GM12873 (cell line): ENCODE results near the gene ERICH4.

Experiments used
- CTCF ChIP-seq: IDR thresholded peaks from 2 replicates; pipeline ENCODE4 v1.5.1; 2012; ENCODE audit warnings: low read depth, mild to moderate bottlenecking, moderate library complexity, low read length, control low read depth; ENCODE audit not compliant: insufficient read depth; ENCODE audit errors: missing control alignments

The ERICH4 gene

GRCh38 chr19:41439441-41440222, 3.3 kb upstream of the ERICH4 start, which contains the start of gene DMAC2:
Gene DMAC2 (minus strand): TSS chr19:41439912. CDS start chr19:41439899, 13 bp downstream.
- TF ChIP-seq CTCF = peak; percentile 67

- no peak for TF ChIP-seq CTCF
Observed at GRCh38 chr19:41441321-41441945, 1.5 kb upstream of the ERICH4 start.

DNA sequence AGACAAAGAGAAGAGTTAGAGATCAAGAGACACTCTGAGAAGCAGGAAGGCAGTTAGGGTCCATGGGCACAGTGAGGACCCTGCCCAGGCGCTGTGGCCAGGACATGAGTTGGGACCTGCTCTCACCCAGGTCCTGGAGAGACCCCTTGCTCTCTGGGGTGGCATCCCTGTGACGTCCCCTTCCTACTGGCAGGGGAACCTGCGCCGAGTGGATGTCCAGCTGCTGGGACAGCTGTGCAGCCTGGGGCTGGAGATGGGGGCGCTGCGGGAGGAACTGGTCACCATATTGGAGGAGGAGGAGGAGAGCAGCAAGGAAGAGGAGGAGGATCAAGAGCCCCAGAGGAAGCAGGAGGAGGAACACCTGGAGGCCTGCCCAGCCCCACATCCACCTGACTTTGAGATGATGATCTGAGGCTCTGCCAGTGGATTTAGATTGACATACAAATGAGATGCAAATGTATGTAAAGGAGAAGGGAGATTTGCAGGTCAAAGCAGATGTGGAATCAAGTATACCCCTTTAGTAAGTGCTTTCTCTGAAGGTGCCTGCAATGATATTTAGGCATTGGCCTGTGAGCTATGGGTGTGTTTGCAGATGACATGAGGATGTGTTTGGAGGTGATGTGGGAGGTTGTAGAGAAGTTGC, 978 bp downstream of the ERICH4 start:
- no peak for TF ChIP-seq CTCF

- TF ChIP-seq CTCF = no peak
Observed at GRCh38 chr19:41445575-41445974, 2.6 kb downstream of the ERICH4 start.

DNA sequence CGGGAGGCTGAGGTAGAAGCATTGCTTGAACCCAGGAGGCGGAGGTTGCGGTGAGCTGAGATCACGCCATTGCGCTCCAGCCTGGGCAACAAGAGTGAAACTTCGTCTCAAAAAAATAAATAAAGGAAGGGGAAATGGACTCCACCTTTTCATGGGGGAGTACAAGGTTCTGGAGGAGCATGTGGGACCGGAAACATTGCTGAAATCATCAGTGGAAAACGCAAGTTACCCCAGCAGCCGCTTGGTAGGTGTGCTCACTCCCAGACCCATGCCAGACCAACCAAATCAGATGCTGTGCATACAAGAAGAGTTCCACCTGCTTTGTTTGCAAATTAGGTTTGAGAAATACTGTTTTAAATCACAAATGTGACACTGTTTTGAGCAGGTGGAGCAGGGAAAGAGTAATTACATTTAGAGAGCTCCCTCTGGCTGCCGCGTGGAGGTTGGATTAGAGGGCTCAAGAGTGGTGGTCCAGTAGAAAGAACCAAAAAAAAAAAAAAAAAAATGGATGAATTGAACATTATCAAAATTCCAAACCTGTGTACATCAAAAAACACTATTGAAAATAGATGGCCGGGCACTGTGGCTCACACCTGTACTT, 4.9 kb downstream of the ERICH4 start:
- peak; percentile 13 for TF ChIP-seq CTCF

DNA sequence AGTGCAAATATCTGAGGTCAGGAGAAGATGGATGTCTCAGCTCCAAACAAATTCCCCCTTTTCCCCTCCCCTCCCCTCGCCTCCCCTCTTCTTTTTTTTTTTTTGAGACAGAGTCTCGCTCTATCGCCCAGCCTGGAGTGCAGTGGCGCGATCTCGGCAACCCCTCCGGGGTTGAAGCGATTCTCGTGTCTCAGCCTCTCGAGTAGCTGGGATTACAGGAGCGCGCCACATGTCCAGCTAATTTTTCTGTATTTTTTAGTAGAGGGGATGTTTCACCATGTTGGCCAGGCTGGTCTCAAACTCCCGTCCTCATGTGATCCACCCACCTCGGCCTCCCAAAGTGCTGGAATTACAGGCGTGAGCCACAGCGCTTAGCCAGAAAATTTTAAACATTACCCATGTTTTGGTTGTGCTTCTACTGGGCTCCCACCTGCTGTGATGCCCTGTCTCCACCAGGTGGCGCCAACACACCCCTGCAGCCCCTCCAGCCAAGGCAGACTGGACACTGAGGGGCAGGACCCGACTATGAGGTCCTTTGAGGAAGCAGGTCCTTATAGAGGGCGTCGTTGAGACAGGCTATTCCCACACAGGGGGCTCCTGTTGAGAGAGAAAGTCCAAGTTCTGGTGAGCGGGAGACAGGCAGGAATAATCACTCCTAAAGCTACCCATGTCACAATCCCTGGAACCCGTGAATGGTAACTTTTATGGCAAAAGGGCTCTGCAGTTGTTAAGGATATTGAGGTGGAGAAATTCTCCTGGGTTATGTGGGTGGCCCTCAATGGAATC, 6.3 kb downstream of the ERICH4 start:
- peak; percentile 93 for TF ChIP-seq CTCF
